Gastroesophageal sphincter (tissue), 3 donors: ENCODE measurements around the gene SENP5.

Experiments used
- POLR2A ChIP-seq, 2 donors: fragments of 450-650 bp; IDR thresholded peaks; one replicate each; pipeline ENCODE4 v1.6.1; 2017; ENCODE audit warnings: antibody characterized with exemption in 2 of 2, mild to moderate bottlenecking in 2 of 2, moderate library complexity in 1 of 2
- TF ChIP-seq, protein P1 (sequence below), 4 experiments: fragments of 200-600 bp in 2 of 4; fragments of 450-650 bp in 2 of 4; sonication (generic) in 1 of 4; IDR thresholded peaks; one replicate each; pipeline ENCODE4 v1.5.1; 2017 to 2019; ENCODE audit warnings: antibody characterized with exemption in 4 of 4, mild to moderate bottlenecking in 2 of 4, moderate library complexity in 2 of 4

DNA sequence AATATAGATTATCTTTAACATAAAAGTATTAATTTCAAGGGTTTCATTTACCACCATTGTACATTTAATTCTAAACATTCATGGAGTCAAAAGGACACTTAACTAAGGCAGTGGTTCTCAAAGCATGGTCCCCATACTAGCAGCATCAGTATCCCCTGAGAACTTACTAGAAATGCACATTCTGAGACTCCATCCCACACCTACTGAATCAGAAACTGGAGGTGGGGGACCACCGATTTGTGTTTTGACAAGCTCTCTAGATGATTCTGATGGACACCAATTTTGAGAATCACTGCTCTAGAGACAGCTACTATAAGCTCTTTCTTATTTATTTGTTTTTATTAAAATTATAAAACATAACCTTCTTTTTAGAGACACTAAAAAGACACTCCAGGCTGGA lies 34.0 kb downstream of the SENP5 start:
- TF ChIP-seq, protein P1, sequence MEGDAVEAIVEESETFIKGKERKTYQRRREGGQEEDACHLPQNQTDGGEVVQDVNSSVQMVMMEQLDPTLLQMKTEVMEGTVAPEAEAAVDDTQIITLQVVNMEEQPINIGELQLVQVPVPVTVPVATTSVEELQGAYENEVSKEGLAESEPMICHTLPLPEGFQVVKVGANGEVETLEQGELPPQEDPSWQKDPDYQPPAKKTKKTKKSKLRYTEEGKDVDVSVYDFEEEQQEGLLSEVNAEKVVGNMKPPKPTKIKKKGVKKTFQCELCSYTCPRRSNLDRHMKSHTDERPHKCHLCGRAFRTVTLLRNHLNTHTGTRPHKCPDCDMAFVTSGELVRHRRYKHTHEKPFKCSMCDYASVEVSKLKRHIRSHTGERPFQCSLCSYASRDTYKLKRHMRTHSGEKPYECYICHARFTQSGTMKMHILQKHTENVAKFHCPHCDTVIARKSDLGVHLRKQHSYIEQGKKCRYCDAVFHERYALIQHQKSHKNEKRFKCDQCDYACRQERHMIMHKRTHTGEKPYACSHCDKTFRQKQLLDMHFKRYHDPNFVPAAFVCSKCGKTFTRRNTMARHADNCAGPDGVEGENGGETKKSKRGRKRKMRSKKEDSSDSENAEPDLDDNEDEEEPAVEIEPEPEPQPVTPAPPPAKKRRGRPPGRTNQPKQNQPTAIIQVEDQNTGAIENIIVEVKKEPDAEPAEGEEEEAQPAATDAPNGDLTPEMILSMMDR (IDR thresholded peaks at IDR 0.05) = no peak
- TF ChIP-seq POLR2A (IDR thresholded peaks at IDR 0.05) = no peak
